ENCODE data around the gene GRM1. TPM values are rescaled to one million over a fixed set of nuclear protein-coding genes. Genes with fewer than 3 reads are reported as not detected.

Gene GRM1
- polyA plus RNA-seq, 1 experiment = 0.01 TPM

GRCh38 chr6:146472918-146473317 is 444.1 kb downstream of the GRM1 start:
- no peak overlapping the region for H3K4me3 ChIP-seq (ENCODE audit: low read depth, low read length)
- CTCF ChIA-PET = no interaction called here
- H3K27me3 ChIP-seq (ENCODE audit: control insufficient read depth, insufficient read depth, low read length) = no peaks in the 10 kb centered on the region
- POLR2A ChIA-PET = no interaction called here
- no peaks in the 10 kb centered on the region for H3K9me3 ChIP-seq (ENCODE audit: control insufficient read depth, insufficient read depth, low read length)
- H3K27ac ChIP-seq (ENCODE audit: low read depth, low read length) = no peak overlapping the region
- no peak for TF ChIP-seq CTCF (IDR thresholded peaks at IDR 0.05; ENCODE audit: low read depth, low read length)
- DNase-seq (ENCODE audit: low read depth, low spot score) = no peak

GRCh38 chr6:146481527-146481926 is 452.7 kb downstream of the GRM1 start:
- TF ChIP-seq CTCF (IDR thresholded peaks at IDR 0.05; ENCODE audit: low read depth, low read length) = no peak
- ChIA-PET CTCF (no interaction called here), POLR2A (no interaction called here)
- no peak for DNase-seq (ENCODE audit: low read depth, low spot score)
- no peaks in the 10 kb centered on the region for H3K9me3 ChIP-seq (ENCODE audit: control insufficient read depth, insufficient read depth, low read length)
- H3K27ac ChIP-seq (ENCODE audit: low read depth, low read length) = no peak overlapping the region
- no peaks in the 10 kb centered on the region for H3K27me3 ChIP-seq (ENCODE audit: control insufficient read depth, insufficient read depth, low read length)
- no peak overlapping the region for H3K4me3 ChIP-seq (ENCODE audit: low read depth, low read length)

DNA sequence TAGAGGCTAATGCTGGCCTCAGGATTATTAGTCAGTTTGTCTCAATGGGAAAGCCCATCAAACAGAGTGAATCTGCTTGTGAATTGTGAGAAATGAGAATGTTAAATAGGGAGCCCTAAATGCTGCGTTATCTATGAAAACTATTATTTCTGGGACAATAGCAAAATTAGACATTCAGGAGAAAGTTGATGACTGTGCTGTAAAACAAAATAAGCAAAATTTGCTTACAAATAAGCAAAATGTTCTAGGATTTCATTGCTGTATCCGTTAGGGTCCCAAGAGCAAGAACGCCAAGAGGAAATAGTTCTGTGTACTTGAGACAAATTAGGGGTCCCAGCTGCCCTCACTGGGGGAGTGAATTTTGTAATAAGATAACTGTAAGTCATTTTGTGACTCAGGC is 455.5 kb downstream of the GRM1 start:
- TF ChIP-seq CTCF (IDR thresholded peaks at IDR 0.05; ENCODE audit: low read depth, low read length) = no peak
- ChIA-PET POLR2A (no interaction called here), CTCF (no interaction called here)
- DNase-seq (ENCODE audit: low read depth, low spot score) = no peak
- H3K4me3 ChIP-seq (ENCODE audit: low read depth, low read length) = no peak overlapping the region
- no peak overlapping the region for H3K27ac ChIP-seq (ENCODE audit: low read depth, low read length)
- no peaks in the 10 kb centered on the region for H3K9me3 ChIP-seq (ENCODE audit: control insufficient read depth, insufficient read depth, low read length)
- no peaks in the 10 kb centered on the region for H3K27me3 ChIP-seq (ENCODE audit: control insufficient read depth, insufficient read depth, low read length)

Small RNA genes lying within 50 kb of the gene (small RNA-seq; reads per million reads assigned to genes)
- gene RNA5SP222 (ENCODE audit: insufficient read length, low read depth) = not detected

Other genes with a start within 250 kb of the GRM1 start
- 8.8 and 11.8 TPM in 2 replicates for gene FBXO30, start 214.3 kb upstream of the GRM1 start, polyA plus RNA-seq (2011; rRNA removed)
- gene SHPRH, start 64.7 kb upstream of the GRM1 start, polyA plus RNA-seq (2011; rRNA removed) = 6.8 and 10.0 TPM in 2 replicates